Esophagus squamous epithelium (tissue), 5 donors: Measurements from ENCODE around the gene PGP. TPM values are rescaled to one million over a fixed set of nuclear protein-coding genes. Genes with fewer than 3 reads are reported as not detected.
"Not testable (repeated sequence)": the region's sequence is repeated elsewhere in the genome, so short reads cannot be mapped to it uniquely, and the experiment has no call there.

ENCODE experiments used
- DNase-seq: peaks from one replicate; lab custom pipeline; 2025; lab: John Stamatoyannopoulos, UW
- H3K27ac ChIP-seq, 4 donors: fragments of 200-600 bp; sonication (generic); one replicate each; pipeline ENCODE4 v1.5.1; 2016 to 2019; ENCODE audit warnings: mild to moderate bottlenecking in 1 of 4
- H3K27me3 ChIP-seq, 4 donors: fragments of 200-600 bp; sonication (generic); 1 replicate in 3 of 4; 2 replicates in 1 of 4; pipeline versions ENCODE4 v1.5.1 to v1.6.0; 2017 to 2021; ENCODE audit warnings: antibody characterized with exemption in 1 of 4
- H3K36me3 ChIP-seq, 3 donors: fragments of 200-600 bp; sonication (generic); one replicate each; pipeline ENCODE4 v1.5.1; 2016 to 2019
- H3K4me1 ChIP-seq, 3 donors: fragments of 200-600 bp; sonication (generic); one replicate each; pipeline ENCODE4 v1.5.1; 2017 to 2019
- H3K4me3 ChIP-seq, 4 donors: fragments of 200-600 bp; sonication (generic); 1 replicate in 3 of 4; 2 replicates in 1 of 4; pipeline ENCODE4 v1.5.1; 2016 to 2019; ENCODE audit warnings: mild to moderate bottlenecking in 2 of 4, moderate library complexity in 1 of 4
- H3K9me3 ChIP-seq, 3 donors: fragments of 200-600 bp; sonication (generic); one replicate each; pipeline ENCODE4 v1.5.1; 2016 to 2019
- CTCF ChIP-seq, 6 experiments: fragments of 450-650 bp in 4 of 6; fragments of 200-600 bp in 2 of 6; sonication (generic) in 2 of 6; IDR thresholded peaks; one replicate each; pipeline ENCODE4 v1.5.1; 2016 to 2019; ENCODE audit warnings: antibody characterized with exemption in 6 of 6, mild to moderate bottlenecking in 4 of 6, moderate library complexity in 4 of 6
- POLR2A ChIP-seq, 4 donors: fragments of 450-650 bp; IDR thresholded peaks; one replicate each; pipeline ENCODE4 v1.6.1; 2017; ENCODE audit warnings: antibody characterized with exemption in 4 of 4, mild to moderate bottlenecking in 4 of 4, moderate library complexity in 3 of 4
- WGBS, 2 donors: methylation state at CpG; one replicate each; pipeline ENCODE4 v1.1.5; 2018; 5-methylcytosine and 5-hydroxymethylcytosine counted together
- intact Hi-C: fragments of 100-400 bp; cut with DNase I; formaldehyde crosslinking; loops from one replicate; pipeline ENCODE4 v1.15.0; 2022
- total RNA-seq, 4 donors: library from RNA; depleted of rRNA; stranded (reverse); fragments of >200 nt; gene quantifications; one replicate each; pipeline ENCODE4 v1.1.0, GENCODE V29; 2016
- donor health status: DM: yes; HTN: yes; CAD: no.

PGP gene
- total RNA-seq, 4 donors from 2014 or later = 5.5 to 14.2 (median 7.4) TPM

- Histone ChIP-seq H3K9me3 (no peaks in the 10 kb centered on the region), H3K4me3 (no peak overlapping the region), H3K36me3 (peaks cover 29 to 85% (median 31%) of the 10 kb centered on the region in 3 donors), H3K27ac (no peak overlapping the region), H3K27me3 (no peaks in the 10 kb centered on the region), H3K4me1 (peaks cover 0 to 11% (median 1%) of the 10 kb centered on the region in 3 donors)
- TF ChIP-seq POLR2A (IDR thresholded peaks at IDR 0.05) = no peak
- TF ChIP-seq CTCF (IDR thresholded peaks at IDR 0.05) = no peak
- intact Hi-C loops = no loop called here
- no peak for DNase-seq
- 79 to 85% methylated on average over 17 to 25 of the region's 30 CpGs for WGBS, 2 donors
These were observed 30.5 kb upstream of the PGP start for GRCh38 chr16:2244926-2245795.

GRCh38 chr16:2244301-2244700 is 29.7 kb upstream of the PGP start:
- intact Hi-C loops = no loop called here
- H3K27ac ChIP-seq = no peak overlapping the region
- WGBS, 2 donors = 77% methylated on average over 3 of the region's 17 CpGs; no CpG with 5 or more reads in 1 of the 2 donors
- H3K4me3 ChIP-seq = no peak overlapping the region
- TF ChIP-seq POLR2A (IDR thresholded peaks at IDR 0.05) (no peak), CTCF (IDR thresholded peaks at IDR 0.05) (no peak)
- H3K36me3 ChIP-seq = peaks cover 29 to 93% (median 31%) of the 10 kb centered on the region in 3 donors
- H3K9me3 ChIP-seq = no peaks in the 10 kb centered on the region
- no peaks in the 10 kb centered on the region for H3K27me3 ChIP-seq
- peaks cover 0 to 2% (median 0%) of the 10 kb centered on the region in 3 donors for H3K4me1 ChIP-seq
- DNase-seq = no peak

DNA sequence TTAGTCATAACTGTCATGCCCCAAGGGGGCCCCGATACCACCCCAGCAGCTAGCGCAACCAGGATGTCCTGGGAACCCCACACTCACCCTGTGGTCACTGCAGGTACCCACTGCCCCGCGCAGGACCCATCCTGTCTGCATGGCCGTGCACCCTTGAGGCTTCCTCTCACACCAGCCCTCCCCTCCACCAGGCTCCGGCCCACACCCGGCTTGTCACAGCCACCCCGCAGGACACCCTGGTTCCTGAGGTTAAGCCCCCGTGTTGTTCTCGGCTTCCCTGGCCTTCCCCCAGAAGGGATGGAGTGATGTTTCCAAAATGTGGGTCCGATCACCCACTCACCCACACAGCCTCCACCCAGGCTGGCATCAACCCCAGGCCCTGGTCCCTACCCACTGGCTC is 29.1 kb upstream of the PGP start:
- no peak for TF ChIP-seq CTCF (IDR thresholded peaks at IDR 0.05)
- TF ChIP-seq POLR2A (IDR thresholded peaks at IDR 0.05) = no peak
- H3K27ac ChIP-seq = no peak overlapping the region
- H3K9me3 ChIP-seq = no peaks in the 10 kb centered on the region
- peaks cover 0 to 4% (median 0%) of the 10 kb centered on the region in 3 donors for H3K4me1 ChIP-seq
- peaks cover 29 to 89% (median 31%) of the 10 kb centered on the region in 3 donors for H3K36me3 ChIP-seq
- H3K4me3 ChIP-seq = no peak overlapping the region
- WGBS, 2 donors = 91 to 93% methylated on average over 4 to 10 of the region's 11 CpGs
- DNase-seq = no peak
- no peaks in the 10 kb centered on the region for H3K27me3 ChIP-seq
- intact Hi-C loops = no loop called here

GRCh38 chr16:2243031-2243528 is 28.4 kb upstream of the PGP start:
- peaks cover 29 to 83% (median 31%) of the 10 kb centered on the region in 3 donors for H3K36me3 ChIP-seq
- no peak overlapping the region for H3K27ac ChIP-seq
- WGBS, 2 donors = no CpG with 5 or more reads among the region's 19 CpGs
- intact Hi-C loops = no loop called here
- DNase-seq = no peak
- peaks cover 0 to 11% (median 2%) of the 10 kb centered on the region in 3 donors for H3K4me1 ChIP-seq
- H3K4me3 ChIP-seq = no peak overlapping the region
- H3K27me3 ChIP-seq = peaks cover 0 to 7% (median 0%) of the 10 kb centered on the region in 4 donors
- no peaks in the 10 kb centered on the region for H3K9me3 ChIP-seq
- TF ChIP-seq POLR2A (IDR thresholded peaks at IDR 0.05) (no peak), CTCF (IDR thresholded peaks at IDR 0.05) (no peak)

DNA sequence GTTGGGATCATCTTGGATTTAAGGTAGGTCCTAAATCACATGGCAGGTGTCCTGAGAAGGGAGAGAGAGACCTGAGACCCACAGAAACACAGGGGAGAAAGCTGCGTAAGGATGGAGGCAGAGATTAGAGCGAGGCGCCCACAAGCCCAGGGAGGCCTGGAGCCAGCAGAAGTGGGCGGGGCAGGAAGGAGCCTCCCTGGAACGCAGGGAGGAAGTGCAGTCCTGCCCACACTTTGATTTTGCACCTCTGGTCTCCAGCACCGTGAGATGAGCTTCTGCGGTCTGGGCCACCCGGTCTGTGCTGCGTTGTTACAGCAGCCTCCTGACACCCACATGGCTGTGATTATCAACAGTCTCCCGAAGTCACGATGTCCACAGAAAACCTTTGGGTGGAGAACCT is 28.0 kb upstream of the PGP start:
- H3K36me3 ChIP-seq = peaks cover 29 to 82% (median 31%) of the 10 kb centered on the region in 3 donors
- peaks cover 3 to 15% (median 5%) of the 10 kb centered on the region in 3 donors for H3K4me1 ChIP-seq
- WGBS, 2 donors = 71 to 76% methylated on average over 5 to 10 of the region's 11 CpGs
- intact Hi-C loops = no loop called here
- peaks cover 0 to 12% (median 0%) of the 10 kb centered on the region in 4 donors for H3K27me3 ChIP-seq
- no peak for TF ChIP-seq CTCF (IDR thresholded peaks at IDR 0.05)
- no peak for TF ChIP-seq POLR2A (IDR thresholded peaks at IDR 0.05)
- H3K9me3 ChIP-seq = no peaks in the 10 kb centered on the region
- no peak overlapping the region for H3K4me3 ChIP-seq
- no peak for DNase-seq
- no peak overlapping the region for H3K27ac ChIP-seq

DNA sequence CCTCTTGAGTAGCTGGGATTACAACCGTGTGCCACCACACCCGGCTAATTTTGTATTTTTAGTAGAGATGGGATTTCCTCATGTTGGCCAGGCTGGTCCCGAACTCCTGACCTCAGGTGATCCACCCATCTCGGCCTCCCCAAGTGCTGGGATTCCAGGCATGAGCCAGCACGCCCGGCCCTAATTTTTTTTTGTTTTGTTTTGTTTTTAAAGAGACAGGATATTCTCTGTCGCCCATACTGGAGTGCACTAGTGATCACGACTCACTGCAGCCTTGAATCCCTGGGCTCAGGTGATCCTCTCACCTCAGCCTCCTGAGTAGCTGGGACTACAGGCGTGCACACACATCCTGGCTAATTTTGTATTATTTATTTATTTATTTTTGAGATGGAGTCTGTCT is 25.7 kb upstream of the PGP start:
- H3K4me3 ChIP-seq, H3K9me3 ChIP-seq, intact Hi-C loops, DNase-seq, H3K27ac ChIP-seq: not testable (repeated sequence)
- H3K36me3 ChIP-seq = peaks cover 24 to 67% (median 26%) of the 10 kb centered on the region in 3 donors
- peaks cover 7 to 34% (median 13%) of the 10 kb centered on the region in 4 donors for H3K27me3 ChIP-seq
- peaks cover 17 to 37% (median 22%) of the 10 kb centered on the region in 3 donors for H3K4me1 ChIP-seq
- 54 to 66% methylated on average over 9 of the region's 9 CpGs for WGBS, 2 donors
